HepG2 (cell line): ENCODE results near the gene ALS2. TPM values are rescaled to one million over a fixed set of nuclear protein-coding genes. Genes with fewer than 3 reads are reported as not detected.

Experiments
- NFE2 ChIP-seq: sonication (generic); formaldehyde crosslinking; IDR thresholded peaks from 2 replicates; pipeline ENCODE4 v1.4.0; 2020; ENCODE audit warnings: missing genetic modification reagents
- ZFP82 ChIP-seq: sonication (generic); formaldehyde crosslinking; IDR thresholded peaks from 2 replicates; pipeline ENCODE4 v1.5.1; 2020; ENCODE audit warnings: mild to moderate bottlenecking, missing genetic modification reagents, borderline replicate concordance
- ZNF629 ChIP-seq: sonication (generic); formaldehyde crosslinking; conservative IDR thresholded peaks from 2 replicates; pipeline ENCODE4 v1.5.0; 2020; ENCODE audit warnings: missing genetic modification reagents
- polyA plus RNA-seq, 8 experiments: library from polyadenylated mRNA; depleted of rRNA in 3 of 8; stranded (reverse) in 7 of 8; unstranded in 1 of 8; fragments of >200 nt; fragmentation: Illumina TruSeq in 4 of 8; extraction: Trizol in 4 of 8; gene quantifications; 2 replicates each; pipeline versions ENCODE4 v1.2.1 to v1.2.3, GENCODE V29; 2011 to 2016; ENCODE audit warnings: low read depth in 4 of 8, missing spikeins in 1 of 8, mixed read lengths in 1 of 8; ENCODE audit not compliant: insufficient read depth in 1 of 8
- total RNA-seq, 5 experiments: library from RNA; depleted of rRNA; stranded (reverse); fragments of >200 nt; fragmentation: Illumina TruSeq; extraction: Trizol; gene quantifications; 2 replicates each; pipeline ENCODE4 v1.2.3, GENCODE V29; 2016; ENCODE audit warnings: low read depth in 1 of 5
- TF ChIP-seq, protein P1 (sequence below): sonication (generic); formaldehyde crosslinking; IDR thresholded peaks from 2 replicates; pipeline ENCODE4 v1.4.0; 2020; ENCODE audit warnings: mild to moderate bottlenecking, missing genetic modification reagents
- TF ChIP-seq, protein P2 (sequence below): IDR thresholded peaks from 2 replicates; pipeline ENCODE4 v1.4.0; 2020; ENCODE audit warnings: mild to moderate bottlenecking, missing genetic modification reagents
- TF ChIP-seq, protein P3 (sequence below): sonication (generic); formaldehyde crosslinking; conservative IDR thresholded peaks from 2 replicates; pipeline ENCODE4 v1.4.0; 2020; ENCODE audit warnings: missing genetic modification reagents
- TF ChIP-seq, protein P4 (sequence below): sonication (generic); formaldehyde crosslinking; IDR thresholded peaks from 2 replicates; pipeline ENCODE4 v1.5.0; 2020; ENCODE audit warnings: mild to moderate bottlenecking, missing genetic modification reagents
- TF ChIP-seq, protein P5 (sequence below): sonication (generic); formaldehyde crosslinking; IDR thresholded peaks from 2 replicates; pipeline ENCODE4 v1.4.0; 2020; ENCODE audit warnings: missing genetic modification reagents

ALS2 gene
- total and polyA plus RNA-seq, 2 of the 13 experiments (the other 11 are each of a cell fraction or from before 2014, with no cell fraction given): 12.7 to 19.3 TPM

DNA sequence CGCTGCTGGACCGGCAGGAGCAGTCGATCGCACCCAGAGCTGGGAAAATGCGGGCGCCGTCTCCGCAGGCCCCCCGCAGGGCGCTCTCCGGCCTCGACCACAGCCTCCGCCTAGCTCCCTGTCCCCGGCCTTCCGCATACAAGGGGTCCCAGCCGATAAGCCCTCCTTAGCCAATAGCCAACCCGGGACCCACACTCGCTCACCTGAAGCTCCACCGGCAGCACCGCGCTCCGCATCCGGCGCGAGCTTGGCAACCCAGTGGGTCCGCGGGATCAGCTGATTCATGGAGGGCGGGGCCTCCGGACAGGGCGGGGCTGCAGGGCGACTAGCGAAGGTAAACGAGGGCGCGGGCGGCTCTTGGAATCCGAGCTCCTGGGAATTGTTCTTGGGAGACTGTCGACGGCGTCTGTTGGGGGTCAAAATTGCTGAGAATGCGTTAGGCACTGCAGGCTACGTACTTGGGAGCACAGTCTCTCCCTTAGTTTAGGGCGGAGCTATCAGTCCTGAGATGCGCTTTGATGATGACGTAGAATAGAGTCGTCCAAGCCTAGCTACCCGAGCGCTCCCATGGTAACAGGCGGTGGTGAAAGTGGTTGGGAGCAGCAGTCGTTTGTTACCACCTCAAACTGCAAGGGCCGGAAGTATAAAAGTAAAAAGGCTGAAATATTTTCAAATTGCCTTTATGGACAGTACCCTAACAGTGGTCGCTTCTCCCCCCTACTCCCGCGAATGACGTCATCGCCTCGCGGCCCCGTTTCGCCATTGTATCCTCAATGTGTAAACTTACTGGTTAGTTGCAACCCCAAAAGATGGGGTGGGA is at the start of gene ALS2 (continued):
- TF ChIP-seq, protein P1, sequence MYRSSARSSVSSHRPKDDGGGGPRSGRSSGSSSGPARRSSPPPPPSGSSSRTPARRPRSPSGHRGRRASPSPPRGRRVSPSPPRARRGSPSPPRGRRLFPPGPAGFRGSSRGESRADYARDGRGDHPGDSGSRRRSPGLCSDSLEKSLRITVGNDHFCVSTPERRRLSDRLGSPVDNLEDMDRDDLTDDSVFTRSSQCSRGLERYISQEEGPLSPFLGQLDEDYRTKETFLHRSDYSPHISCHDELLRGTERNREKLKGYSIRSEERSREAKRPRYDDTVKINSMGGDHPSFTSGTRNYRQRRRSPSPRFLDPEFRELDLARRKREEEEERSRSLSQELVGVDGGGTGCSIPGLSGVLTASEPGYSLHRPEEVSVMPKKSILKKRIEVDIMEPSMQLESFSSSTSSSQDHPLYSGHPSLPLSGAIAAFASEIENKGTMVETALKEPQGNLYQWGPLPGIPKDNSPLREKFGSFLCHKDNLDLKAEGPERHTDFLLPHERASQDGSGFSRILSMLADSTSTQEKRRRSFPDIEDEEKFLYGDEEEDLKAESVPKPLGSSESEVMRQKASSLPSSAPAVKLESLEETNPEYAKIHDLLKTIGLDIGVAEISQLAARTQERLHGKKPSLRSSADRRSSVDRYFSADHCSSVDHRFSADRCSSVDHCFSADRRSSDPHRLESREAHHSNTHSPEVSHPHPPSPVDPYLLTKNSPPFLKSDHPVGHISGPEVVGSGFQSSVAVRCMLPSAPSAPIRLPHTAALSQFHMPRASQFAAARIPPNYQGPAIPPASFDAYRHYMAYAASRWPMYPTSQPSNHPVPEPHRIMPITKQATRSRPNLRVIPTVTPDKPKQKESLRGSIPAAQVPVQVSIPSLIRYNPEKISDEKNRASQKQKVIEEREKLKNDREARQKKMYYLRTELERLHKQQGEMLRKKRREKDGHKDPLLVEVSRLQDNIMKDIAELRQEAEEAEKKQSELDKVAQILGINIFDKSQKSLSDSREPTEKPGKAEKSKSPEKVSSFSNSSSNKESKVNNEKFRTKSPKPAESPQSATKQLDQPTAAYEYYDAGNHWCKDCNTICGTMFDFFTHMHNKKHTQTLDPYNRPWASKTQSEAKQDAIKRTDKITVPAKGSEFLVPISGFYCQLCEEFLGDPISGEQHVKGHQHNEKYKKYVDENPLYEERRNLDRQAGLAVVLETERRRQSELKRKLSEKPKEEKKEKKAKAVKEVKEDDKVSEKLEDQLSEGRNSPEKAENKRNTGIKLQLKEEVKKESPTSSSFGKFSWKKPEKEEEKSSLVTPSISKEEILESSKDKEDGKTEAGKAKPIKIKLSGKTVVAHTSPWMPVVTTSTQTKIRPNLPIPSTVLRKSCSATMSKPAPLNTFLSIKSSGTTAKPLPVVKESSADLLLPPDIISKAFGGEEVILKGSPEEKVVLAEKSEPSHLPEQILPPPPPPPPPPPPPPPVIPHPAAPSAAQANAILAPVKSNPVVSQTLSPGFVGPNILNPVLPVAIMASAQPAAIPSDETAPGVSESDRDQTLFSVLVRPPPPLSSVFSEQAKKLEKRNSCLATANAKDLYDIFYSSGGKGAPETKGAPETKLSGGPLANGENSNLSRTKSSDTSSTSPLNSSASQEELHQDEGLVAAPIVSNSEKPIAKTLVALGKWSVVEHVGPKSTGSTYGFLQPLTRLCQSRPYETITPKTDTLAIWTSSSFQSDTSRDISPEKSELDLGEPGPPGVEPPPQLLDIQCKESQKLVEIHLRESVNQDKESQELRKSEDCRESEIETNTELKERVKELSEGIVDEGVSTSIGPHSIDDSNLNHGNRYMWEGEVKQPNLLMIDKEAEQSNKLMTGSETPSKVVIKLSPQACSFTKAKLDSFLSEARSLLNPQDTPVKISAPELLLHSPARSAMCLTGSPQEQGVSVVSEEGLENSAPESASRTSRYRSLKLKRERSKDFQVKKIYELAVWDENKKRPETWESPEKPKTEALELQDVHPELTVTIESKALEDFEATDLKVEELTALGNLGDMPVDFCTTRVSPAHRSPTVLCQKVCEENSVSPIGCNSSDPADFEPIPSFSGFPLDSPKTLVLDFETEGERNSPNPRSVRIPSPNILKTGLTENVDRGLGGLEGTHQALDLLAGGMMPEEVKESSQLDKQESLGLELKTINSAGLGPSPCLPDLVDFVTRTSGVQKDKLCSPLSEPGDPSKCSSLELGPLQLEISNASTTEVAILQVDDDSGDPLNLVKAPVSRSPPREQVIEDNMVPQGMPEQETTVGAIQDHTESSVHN (CRISPR knock-in tag): peak; percentile 78; the same call in 1 of the 2 replicates
- TF ChIP-seq, protein P2, sequence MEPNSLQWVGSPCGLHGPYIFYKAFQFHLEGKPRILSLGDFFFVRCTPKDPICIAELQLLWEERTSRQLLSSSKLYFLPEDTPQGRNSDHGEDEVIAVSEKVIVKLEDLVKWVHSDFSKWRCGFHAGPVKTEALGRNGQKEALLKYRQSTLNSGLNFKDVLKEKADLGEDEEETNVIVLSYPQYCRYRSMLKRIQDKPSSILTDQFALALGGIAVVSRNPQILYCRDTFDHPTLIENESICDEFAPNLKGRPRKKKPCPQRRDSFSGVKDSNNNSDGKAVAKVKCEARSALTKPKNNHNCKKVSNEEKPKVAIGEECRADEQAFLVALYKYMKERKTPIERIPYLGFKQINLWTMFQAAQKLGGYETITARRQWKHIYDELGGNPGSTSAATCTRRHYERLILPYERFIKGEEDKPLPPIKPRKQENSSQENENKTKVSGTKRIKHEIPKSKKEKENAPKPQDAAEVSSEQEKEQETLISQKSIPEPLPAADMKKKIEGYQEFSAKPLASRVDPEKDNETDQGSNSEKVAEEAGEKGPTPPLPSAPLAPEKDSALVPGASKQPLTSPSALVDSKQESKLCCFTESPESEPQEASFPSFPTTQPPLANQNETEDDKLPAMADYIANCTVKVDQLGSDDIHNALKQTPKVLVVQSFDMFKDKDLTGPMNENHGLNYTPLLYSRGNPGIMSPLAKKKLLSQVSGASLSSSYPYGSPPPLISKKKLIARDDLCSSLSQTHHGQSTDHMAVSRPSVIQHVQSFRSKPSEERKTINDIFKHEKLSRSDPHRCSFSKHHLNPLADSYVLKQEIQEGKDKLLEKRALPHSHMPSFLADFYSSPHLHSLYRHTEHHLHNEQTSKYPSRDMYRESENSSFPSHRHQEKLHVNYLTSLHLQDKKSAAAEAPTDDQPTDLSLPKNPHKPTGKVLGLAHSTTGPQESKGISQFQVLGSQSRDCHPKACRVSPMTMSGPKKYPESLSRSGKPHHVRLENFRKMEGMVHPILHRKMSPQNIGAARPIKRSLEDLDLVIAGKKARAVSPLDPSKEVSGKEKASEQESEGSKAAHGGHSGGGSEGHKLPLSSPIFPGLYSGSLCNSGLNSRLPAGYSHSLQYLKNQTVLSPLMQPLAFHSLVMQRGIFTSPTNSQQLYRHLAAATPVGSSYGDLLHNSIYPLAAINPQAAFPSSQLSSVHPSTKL (CRISPR knock-in tag): peak; percentile 63
- TF ChIP-seq, protein P3, sequence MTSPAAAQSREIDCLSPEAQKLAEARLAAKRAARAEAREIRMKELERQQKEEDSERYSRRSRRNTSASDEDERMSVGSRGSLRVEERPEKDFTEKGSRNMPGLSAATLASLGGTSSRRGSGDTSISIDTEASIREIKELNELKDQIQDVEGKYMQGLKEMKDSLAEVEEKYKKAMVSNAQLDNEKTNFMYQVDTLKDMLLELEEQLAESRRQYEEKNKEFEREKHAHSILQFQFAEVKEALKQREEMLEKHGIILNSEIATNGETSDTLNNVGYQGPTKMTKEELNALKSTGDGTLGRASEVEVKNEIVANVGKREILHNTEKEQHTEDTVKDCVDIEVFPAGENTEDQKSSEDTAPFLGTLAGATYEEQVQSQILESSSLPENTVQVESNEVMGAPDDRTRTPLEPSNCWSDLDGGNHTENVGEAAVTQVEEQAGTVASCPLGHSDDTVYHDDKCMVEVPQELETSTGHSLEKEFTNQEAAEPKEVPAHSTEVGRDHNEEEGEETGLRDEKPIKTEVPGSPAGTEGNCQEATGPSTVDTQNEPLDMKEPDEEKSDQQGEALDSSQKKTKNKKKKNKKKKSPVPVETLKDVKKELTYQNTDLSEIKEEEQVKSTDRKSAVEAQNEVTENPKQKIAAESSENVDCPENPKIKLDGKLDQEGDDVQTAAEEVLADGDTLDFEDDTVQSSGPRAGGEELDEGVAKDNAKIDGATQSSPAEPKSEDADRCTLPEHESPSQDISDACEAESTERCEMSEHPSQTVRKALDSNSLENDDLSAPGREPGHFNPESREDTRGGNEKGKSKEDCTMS (CRISPR knock-in tag): no peak
- TF ChIP-seq, protein P4, sequence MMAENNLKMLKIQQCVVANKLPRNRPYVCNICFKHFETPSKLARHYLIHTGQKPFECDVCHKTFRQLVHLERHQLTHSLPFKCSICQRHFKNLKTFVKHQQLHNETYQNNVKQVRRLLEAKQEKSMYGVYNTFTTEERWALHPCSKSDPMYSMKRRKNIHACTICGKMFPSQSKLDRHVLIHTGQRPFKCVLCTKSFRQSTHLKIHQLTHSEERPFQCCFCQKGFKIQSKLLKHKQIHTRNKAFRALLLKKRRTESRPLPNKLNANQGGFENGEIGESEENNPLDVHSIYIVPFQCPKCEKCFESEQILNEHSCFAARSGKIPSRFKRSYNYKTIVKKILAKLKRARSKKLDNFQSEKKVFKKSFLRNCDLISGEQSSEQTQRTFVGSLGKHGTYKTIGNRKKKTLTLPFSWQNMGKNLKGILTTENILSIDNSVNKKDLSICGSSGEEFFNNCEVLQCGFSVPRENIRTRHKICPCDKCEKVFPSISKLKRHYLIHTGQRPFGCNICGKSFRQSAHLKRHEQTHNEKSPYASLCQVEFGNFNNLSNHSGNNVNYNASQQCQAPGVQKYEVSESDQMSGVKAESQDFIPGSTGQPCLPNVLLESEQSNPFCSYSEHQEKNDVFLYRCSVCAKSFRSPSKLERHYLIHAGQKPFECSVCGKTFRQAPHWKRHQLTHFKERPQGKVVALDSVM: peak; percentile 79
- no peak for TF ChIP-seq ZNF629
- TF ChIP-seq, protein P5, sequence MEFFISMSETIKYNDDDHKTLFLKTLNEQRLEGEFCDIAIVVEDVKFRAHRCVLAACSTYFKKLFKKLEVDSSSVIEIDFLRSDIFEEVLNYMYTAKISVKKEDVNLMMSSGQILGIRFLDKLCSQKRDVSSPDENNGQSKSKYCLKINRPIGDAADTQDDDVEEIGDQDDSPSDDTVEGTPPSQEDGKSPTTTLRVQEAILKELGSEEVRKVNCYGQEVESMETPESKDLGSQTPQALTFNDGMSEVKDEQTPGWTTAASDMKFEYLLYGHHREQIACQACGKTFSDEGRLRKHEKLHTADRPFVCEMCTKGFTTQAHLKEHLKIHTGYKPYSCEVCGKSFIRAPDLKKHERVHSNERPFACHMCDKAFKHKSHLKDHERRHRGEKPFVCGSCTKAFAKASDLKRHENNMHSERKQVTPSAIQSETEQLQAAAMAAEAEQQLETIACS (CRISPR knock-in tag): 0 out of 2 replicates have a peak, but pooled peaks have one; percentile 44
- peak; percentile 71; the same call in 1 of the 2 replicates for TF ChIP-seq ZFP82 (CRISPR knock-in tag)
- TF ChIP-seq NFE2 (CRISPR knock-in tag): no peak
